ENCODE measurements around the gene GLCCI1.
A peak's percentile ranks its signal among the peaks of the same experiment; 100 is the strongest.

- TF ChIP-seq CTCF (IDR thresholded peaks at IDR 0.05) (peak in 1 of 4 donors; percentile 20), POLR2A (IDR thresholded peaks at IDR 0.05) (no peak)
These were observed 581 bp upstream of the GLCCI1 start for GRCh38 chr7:7967886-7968543.

Measured in right lobe of liver (tissue), 4 donors.